Rectal smooth muscle tissue (tissue), 1 donor: ENCODE data around the gene FILIP1.
"Not testable (repeated sequence)": the region's sequence is repeated elsewhere in the genome, so short reads cannot be mapped to it uniquely, and the experiment has no call there.

Experiments
- H3K27ac ChIP-seq: one replicate; pipeline ENCODE4 v1.7.0; 2013; ENCODE audit warnings: low read depth, low read length, inconsistent platforms
- H3K27me3 ChIP-seq: one replicate; pipeline ENCODE4 v1.7.0; 2013; ENCODE audit warnings: low read length; ENCODE audit not compliant: control insufficient read depth, insufficient read depth
- H3K36me3 ChIP-seq: one replicate; pipeline ENCODE4 v1.7.0; 2013; ENCODE audit warnings: low read length; ENCODE audit not compliant: control insufficient read depth, insufficient read depth
- H3K4me1 ChIP-seq: one replicate; pipeline ENCODE4 v1.7.0; 2013; ENCODE audit warnings: low read length; ENCODE audit not compliant: control insufficient read depth, insufficient read depth
- H3K4me3 ChIP-seq: one replicate; pipeline ENCODE4 v1.7.0; 2013; ENCODE audit warnings: low read length
- H3K9ac ChIP-seq: one replicate; pipeline ENCODE4 v1.7.0; 2013; ENCODE audit warnings: low read length

The FILIP1 gene

DNA sequence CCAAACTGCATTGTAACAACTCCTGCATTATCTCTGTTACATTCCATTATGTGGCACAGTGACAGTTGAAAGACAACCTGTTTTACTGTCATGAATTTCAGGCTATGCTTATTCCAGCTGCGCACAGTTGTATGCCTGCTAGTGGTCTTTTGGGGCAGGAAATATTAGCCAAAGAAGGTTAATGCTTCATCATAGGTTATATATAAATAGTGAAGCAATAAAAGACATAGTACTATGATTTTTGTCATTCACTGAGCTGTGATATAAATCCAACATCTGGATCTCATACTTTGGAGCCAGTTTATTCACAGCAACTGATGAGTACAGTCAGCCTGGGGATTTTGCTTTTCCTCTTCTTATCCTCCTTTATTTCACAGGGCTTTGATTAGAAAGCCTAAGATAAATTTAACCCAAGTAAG is 55.6 kb downstream of the FILIP1 start:
- Histone ChIP-seq H3K36me3 (no peaks in the 10 kb centered on the region), H3K27me3 (no peaks in the 10 kb centered on the region), H3K9ac (no peak overlapping the region), H3K27ac (peak overlapping the region; percentile 89), H3K4me3 (no peak overlapping the region), H3K4me1 (peaks cover 20% of the 10 kb centered on the region)

DNA sequence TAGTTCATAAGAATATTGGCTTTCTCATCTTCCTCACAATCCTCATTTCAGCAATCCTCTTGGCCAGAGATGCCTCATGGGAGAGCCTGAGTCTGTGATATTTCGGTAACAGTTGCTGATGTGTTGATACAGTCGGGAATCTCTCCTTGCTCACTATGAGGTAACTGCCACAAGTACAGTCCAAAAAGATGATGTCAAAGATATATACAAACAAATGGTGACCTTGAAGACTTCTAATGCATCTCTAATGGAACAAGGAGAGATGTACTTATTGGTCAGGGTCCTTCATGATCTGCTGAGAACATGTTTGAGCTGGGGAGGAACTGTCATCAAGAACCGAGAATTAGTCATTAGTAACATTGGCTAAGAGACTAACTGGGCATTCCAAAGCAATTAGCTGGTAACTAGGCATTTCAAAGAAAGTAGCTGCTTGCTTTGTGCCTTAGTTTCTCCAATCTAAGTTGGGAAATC is 56.1 kb downstream of the FILIP1 start:
- peak overlapping the region; percentile 89 for H3K27ac ChIP-seq
- H3K9ac ChIP-seq, result no peak overlapping the region
- no peak overlapping the region for H3K4me3 ChIP-seq
- H3K4me1 ChIP-seq, result peaks cover 20% of the 10 kb centered on the region
- no peaks in the 10 kb centered on the region for H3K36me3 ChIP-seq
- H3K27me3 ChIP-seq, result no peaks in the 10 kb centered on the region

DNA sequence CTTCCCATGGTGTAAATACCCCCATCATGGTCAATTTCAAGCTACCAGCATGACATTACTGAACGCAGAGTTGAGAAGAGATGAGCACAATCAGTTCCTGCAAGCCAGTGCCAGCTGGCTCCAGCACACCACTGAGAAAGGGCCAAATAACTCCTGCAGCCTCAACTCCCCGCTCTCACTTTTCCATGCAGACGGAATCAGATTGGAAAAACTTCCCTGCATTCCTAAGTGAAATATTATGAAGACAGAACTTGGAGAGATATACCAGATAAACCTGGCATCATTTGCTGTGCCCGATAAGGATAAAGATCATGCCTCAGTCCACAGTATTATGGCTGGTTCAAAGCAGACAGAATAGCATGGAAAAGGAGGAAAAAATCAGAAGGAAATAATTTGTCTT is 56.7 kb downstream of the FILIP1 start:
- Histone ChIP-seq H3K27me3 (no peaks in the 10 kb centered on the region), H3K4me3 (no peak overlapping the region), H3K36me3 (no peaks in the 10 kb centered on the region), H3K4me1 (peaks cover 20% of the 10 kb centered on the region), H3K9ac (no peak overlapping the region), H3K27ac (peak overlapping the region; percentile 89)

DNA sequence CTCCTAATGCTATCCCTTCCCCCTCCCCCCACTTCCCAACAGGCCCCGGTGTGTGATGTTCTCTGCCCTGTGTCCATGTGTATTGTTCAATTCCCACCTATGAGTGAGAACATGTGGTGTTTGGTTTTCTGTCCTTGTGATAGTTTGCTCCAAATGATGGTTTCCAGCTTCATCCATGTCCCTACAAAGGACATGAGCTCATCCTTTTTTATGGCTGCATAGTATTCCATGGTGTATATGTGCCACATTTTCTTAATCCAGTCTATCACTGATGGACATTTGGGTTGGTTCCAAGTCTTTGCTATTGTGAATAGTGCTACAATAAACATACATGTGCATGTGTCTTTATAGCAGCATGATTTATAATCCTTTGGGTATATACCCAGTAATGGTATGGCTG is 60.8 kb downstream of the FILIP1 start:
- not testable (repeated sequence) for H3K9ac ChIP-seq, H3K27me3 ChIP-seq, H3K4me3 ChIP-seq, H3K36me3 ChIP-seq, H3K27ac ChIP-seq
- H3K4me1 ChIP-seq, result peaks cover 31% of the 10 kb centered on the region

DNA sequence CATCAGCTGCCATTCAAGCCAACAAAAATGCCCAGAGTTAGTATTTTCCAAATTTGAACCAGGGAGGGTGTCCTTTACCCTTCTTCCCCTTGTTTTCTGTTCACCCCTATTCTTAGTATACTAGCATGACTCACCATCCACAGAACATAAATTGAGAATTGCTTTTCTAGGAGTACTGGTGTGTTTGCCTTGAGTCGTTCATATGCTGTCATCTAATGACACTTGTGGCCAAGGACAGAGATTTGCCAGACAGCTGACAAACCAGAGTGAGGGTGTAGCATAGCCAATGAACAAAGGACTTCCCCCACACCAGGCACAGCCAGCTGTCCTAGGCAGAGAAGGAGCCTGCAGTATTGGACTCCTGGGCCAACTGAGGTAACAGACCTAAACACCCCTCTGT is 62.2 kb downstream of the FILIP1 start:
- Histone ChIP-seq H3K9ac (no peak overlapping the region), H3K36me3 (no peaks in the 10 kb centered on the region), H3K4me1 (peaks cover 25% of the 10 kb centered on the region), H3K4me3 (no peak overlapping the region), H3K27me3 (no peaks in the 10 kb centered on the region), H3K27ac (peak overlapping the region; percentile 77)

GRCh38 chr6:75430631-75431325 is 62.8 kb downstream of the FILIP1 start:
- Histone ChIP-seq H3K9ac (no peak overlapping the region), H3K27me3 (no peaks in the 10 kb centered on the region), H3K4me3 (no peak overlapping the region), H3K36me3 (no peaks in the 10 kb centered on the region), H3K4me1 (peaks cover 19% of the 10 kb centered on the region), H3K27ac (peak overlapping the region; percentile 77)

GRCh38 chr6:75429061-75429703 is 64.4 kb downstream of the FILIP1 start:
- Histone ChIP-seq H3K9ac (no peak overlapping the region), H3K4me1 (peaks cover 20% of the 10 kb centered on the region), H3K27me3 (no peaks in the 10 kb centered on the region), H3K36me3 (no peaks in the 10 kb centered on the region), H3K27ac (no peak overlapping the region), H3K4me3 (no peak overlapping the region)

DNA sequence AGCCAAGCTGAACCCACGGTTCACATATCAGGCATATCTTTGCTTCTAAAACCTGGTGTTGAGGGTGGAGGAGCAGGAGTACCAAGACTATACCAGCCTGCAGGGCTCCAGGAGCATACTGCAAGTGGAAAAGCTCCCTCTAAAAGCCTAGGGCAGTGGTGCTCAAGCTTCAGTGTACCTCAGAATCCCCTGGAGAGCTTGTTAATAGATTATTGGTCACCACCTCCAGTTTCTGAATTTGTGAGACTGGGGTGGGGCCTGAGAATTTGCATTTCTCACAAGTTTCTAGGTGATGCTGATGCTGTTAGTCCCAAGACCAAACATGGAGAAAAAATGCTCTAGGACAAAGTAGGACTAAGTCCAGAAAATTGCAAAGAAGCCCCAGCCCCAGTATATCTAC is 65.4 kb downstream of the FILIP1 start:
- H3K36me3 ChIP-seq, result no peaks in the 10 kb centered on the region
- no peaks in the 10 kb centered on the region for H3K27me3 ChIP-seq
- H3K9ac ChIP-seq, result no peak overlapping the region
- H3K4me1 ChIP-seq, result peaks cover 20% of the 10 kb centered on the region
- H3K27ac ChIP-seq, result no peak overlapping the region
- no peak overlapping the region for H3K4me3 ChIP-seq

GRCh38 chr6:75427329-75427728 is 66.3 kb downstream of the FILIP1 start:
- Histone ChIP-seq H3K4me1 (peaks cover 20% of the 10 kb centered on the region), H3K27ac (no peak overlapping the region), H3K36me3 (no peaks in the 10 kb centered on the region), H3K4me3 (no peak overlapping the region), H3K9ac (no peak overlapping the region), H3K27me3 (no peaks in the 10 kb centered on the region)

- Histone ChIP-seq H3K36me3 (no peaks in the 10 kb centered on the region), H3K4me1 (peaks cover 12% of the 10 kb centered on the region), H3K27ac (no peak overlapping the region), H3K27me3 (no peaks in the 10 kb centered on the region), H3K9ac (no peak overlapping the region), H3K4me3 (no peak overlapping the region)
These were observed 68.7 kb downstream of the FILIP1 start for GRCh38 chr6:75424618-75425548.

GRCh38 chr6:75423386-75423785 is 70.2 kb downstream of the FILIP1 start:
- Histone ChIP-seq H3K36me3 (no peaks in the 10 kb centered on the region), H3K27me3 (no peaks in the 10 kb centered on the region)

GRCh38 chr6:75422024-75422639 is 71.5 kb downstream of the FILIP1 start:
- H3K27ac ChIP-seq, result no peak overlapping the region
- H3K4me1 ChIP-seq, result peaks cover 8% of the 10 kb centered on the region
- H3K4me3 ChIP-seq, result no peak overlapping the region
- no peak overlapping the region for H3K9ac ChIP-seq
- H3K27me3 ChIP-seq, result no peaks in the 10 kb centered on the region
- no peaks in the 10 kb centered on the region for H3K36me3 ChIP-seq

More at GRCh38 chr6:75423386-75423785, 70.2 kb downstream of the FILIP1 start:
- Histone ChIP-seq H3K4me1 (peaks cover 8% of the 10 kb centered on the region), H3K9ac (no peak overlapping the region), H3K27ac (no peak overlapping the region), H3K4me3 (no peak overlapping the region)
